Measurements from ENCODE around the gene PHYKPL.

PHYKPL gene

DNA sequence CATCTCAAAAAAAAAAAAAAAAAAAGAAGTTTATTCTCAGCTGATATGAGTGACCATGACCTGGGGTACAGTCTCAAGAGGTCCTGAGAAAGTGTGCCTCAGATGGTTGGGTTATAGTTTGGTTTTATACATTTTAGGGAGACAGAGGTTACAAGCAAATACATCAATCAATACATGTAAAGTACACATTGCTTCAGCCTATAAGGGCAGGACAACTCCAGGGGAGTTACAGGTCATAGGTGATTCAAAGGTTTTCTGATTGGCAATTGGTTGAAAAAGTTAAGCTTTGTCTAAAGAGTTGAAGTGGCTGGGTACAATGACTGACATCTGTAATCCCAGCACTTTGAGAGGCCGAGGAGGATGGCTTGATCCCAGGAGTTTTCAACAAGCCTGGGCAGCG, 43.2 kb downstream of the PHYKPL start:
- no peak for DNase-seq (ENCODE audit: low spot score)

DNA sequence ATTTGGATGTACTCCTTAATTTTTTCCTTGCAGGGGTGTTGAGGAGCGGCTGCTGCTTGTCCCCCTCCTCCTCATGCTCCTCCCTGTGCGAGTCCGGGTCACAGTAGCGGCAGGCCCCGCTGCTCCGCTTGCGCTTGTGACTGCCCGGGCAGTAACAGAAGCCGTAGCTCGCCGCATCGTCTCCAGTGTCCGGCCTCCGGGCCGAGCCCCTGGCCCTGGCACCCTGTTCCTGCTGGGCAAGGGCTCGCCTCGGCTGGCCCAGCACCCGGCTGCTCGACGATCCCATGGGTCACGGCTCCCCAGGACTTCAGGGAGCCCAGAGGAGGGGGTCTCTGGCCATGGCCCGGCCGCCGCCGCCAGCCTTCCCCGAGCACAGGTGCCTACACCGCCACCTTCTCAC, 45.6 kb downstream of the PHYKPL start, which contains the start of gene GMCL2:
Gene GMCL2, minus strand, starts transcription at position 358 of the 400 bp plus-strand sequence. Its CDS starts 72 bp downstream, at position 286.
- DNase-seq (ENCODE audit: low spot score): no peak

DNA sequence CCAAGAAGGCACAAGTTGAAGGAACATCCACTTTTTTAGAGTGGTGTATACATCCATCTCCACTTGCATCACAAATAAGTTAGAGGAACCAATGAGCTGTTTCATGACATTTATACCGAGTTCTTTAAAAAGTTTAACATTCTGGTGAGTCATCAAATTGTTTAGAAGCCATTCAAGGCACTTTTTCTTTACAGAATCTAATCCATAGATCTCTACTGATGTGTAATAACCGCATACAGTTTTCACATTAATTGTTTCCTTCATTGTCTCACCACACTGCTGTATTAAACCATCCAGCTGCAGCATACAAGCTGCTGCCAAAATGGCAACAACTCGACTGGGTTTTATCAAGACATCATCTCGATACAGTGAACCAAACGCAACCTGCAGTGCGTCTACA, 46.2 kb downstream of the PHYKPL start:
- no peak for DNase-seq (ENCODE audit: low spot score)

DNA sequence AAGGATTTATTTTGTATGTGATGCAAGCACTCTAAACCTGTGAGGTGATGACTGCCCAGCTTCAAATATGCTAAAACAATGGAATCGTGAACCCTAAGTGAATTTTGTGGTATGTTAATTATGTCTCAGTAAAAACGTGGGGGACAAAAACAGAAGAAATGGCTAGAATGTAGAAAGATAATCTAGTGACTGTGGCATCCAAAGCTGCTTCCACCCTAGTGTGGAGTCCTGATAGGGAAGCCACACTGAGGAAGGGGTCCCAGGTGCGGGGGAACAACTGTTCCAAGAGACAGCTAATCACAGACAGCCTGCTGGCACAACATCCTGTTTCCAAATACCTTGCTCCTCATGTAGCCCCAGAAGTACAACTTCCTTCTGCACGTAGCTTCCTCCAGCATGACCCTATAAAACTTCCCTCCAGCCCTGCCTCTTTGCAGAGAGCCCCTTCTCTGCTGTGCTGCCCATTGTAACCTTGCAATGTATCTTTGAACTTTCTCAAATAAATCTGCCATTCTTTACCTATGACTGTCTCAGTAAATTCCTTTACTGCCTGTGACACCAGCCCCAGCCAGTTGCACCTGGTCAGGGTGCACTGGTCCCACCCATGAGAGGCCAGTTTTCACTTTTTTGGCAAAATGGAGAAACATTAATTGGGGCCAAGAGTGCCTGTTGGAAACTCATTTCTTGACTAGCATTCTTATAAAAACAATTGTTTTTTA, 50.3 kb downstream of the PHYKPL start:
- no peak for DNase-seq (ENCODE audit: low spot score)

DNA sequence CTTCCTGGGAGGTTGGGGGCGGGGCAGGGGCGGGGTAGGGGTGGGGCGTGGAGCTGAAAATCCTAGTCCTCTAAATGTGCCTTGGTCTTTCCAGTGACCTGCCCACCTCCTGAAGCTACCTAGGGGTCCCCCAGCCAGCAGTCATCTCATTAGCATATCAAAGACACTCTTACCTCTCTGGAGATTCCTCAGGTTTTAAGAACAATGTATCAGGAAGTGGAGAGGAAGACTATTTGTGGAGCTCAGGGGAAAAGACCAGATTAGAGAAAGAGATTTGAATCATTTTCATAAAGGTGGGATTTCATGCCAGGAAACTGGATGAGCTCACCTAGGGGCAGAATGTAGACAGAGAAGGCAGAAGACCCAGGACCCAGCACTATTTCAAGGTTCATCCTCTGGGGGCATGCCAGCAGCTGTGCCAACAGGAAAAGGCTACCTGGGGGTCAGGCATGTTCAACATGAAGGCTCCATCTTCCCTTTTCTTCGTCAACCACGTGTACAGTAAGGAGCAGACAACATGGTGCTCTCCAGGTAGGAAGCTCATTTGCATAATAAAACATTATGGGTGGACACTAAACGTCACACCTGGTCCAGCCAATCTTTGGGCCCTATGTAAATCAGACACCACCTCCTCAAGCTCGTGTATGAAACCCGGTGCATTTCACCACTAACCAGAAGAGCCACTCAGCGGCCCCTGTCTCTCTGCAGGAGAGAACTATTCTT, 52.3 kb downstream of the PHYKPL start:
- DNase-seq (ENCODE audit: low spot score): no peak

DNA sequence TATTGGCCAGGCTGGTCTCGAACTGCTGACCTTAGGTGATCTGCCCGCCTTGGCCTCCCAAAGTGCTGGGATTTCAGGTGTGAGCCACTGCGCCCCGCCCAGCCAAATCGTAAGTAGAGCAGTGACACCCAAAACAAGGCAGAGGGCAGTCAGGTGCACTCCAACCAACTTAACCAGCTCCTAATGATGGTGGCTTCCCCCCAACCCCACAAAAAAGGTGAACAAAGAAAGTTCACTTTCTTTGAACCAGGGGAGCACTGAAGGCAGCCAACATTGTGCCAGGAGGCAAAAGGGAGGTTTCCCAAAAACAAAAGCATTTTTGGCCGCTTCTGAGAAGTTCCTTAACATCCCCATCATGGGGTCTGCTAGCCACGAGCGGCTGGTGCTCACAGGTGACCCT, 55.0 kb downstream of the PHYKPL start:
- no peak for DNase-seq (ENCODE audit: low spot score)

DNA sequence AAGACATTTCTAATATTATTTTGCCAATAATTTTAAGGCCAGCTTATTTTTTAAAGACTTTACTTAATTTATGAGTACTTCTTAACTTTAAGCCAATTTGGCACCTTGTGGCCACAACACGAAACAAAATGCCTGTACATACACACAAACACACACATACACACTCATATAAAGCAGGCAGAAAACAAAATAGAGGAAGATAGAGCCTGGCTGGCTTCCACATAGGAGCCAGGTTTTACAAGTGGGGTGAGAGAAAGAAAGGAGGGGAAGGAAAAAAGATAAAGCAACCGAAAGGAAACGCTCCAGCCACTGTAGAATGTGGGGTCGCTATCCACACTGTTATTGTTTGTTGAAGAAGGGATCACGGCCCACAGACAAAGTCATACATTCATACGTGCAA, 55.8 kb downstream of the PHYKPL start:
- DNase-seq (ENCODE audit: low spot score): no peak

DNA sequence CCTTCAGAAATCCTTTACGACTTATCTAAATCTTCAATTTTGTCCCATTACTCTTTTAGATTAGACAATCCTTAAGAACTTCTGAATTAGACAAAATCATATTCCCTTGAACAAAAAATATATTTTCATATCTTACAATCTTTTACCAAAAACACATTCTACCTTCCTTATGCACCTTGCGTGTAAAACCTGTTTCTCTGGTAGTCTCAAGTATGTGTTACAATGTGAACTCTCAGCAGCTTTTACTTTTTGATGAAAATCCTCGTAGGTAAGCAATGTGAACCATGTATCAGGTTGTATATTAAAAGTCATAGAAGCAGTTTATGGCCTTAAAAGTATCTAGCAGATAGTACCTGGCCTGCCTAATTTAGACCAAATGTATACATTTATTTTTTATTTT, 58.1 kb downstream of the PHYKPL start:
- DNase-seq (ENCODE audit: low spot score): no peak

DNA sequence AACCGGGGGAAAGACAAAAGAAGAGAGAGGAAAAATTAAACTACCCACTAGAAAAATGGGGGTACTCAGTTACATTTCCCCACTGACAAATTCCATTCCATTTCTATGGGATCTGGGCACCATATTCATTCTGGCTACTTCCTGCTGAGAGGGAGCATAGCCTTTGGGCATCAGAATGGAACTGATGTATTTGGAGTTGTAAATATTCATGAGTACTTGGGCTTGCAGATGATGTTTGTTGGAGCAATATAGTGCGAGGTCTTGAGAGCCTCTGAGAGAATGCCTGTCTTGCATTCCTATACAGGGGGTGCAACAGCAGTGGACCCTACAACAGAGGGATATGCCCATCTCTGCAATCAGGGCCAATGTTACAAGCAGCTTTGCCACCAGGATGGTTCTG, 62.1 kb downstream of the PHYKPL start:
- DNase-seq (ENCODE audit: low spot score): no peak

DNA sequence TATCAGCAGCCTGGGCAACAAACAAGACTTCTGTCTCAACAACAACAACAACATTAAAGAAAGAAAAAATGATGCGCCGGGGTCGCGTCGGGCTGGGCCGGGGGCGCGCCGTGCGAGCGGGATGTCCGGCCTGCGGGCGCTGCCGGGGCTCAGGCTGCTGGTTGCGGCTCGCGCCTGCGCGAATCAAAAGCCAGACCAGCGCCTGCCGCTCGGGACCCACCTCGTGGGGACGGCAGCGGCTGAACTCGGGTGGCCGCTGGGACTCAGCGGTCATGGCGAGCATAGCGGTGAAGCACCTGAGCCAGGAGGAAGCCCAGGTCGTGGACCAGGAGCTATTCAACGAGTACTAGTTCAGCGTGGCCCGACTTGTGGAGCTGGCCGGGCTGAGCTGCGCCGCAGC, 67.0 kb downstream of the PHYKPL start:
- DNase-seq (ENCODE audit: low spot score): no peak

DNA sequence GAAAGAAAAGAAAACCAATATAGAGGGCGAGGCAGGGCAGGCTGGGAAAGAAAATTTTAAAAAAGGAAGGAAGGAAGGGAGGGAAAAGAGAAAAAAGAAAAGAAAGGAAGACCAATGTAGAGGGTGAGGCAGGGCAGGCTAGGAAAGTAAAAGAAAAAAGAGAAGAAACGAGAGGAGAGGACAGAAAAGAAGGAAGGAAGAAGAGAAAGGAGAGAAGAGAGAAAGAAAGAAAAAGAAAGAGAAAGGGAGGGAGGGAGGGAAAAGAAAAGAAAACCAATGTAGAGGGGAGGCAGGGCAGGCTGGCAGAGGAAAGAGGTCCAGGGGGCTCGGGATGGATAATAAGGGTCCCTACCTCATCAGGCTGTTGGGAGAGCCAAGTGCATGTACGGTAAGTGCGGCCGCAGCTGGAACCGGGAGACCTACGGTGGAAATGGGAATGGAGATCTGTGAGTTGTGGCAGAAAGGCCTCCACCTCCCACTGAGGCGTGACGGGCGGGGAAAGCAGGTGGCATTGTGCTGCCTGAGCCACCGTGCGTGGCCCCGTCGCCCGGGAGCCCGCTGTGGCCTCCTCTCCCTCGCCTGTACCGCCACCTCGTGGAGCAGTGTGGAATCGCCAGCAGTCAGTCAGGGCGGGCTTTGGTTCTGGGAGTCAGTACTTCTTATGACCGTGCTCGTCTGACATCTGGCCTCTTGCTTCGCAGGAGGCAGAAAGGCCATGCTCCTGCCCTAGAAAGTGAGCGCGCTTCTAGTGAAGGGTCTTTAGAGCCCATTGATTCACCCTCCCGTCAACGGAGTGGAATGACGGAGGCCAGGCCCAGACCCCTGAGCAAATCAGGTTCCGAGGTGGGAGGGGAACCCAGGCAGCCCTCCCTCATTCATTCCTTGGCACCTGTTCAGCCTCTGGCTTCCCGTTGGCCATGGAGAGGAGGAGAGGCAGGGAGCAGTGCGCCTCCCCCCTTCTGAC, 68.5 kb downstream of the PHYKPL start:
- peak; percentile 86 for DNase-seq (ENCODE audit: low spot score)

DNA sequence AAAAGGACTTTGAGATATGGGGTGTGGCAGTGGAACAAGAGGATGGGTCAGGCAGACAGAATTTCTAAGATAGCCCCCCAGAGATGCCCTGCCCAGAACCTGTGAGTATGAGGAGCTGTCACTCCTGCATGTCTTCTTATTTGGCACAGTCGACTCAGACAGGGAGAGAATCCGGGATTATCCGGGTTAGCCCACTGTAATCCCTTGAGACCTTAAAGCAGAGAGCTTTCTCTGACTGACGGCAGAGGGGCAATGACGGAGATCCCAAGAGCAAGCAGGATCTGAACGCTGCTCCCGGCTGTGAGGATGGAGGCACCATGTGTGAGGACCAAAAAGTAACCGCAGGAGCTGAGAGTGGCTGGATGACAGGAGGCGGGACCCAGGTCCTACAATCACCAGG, 70.1 kb downstream of the PHYKPL start:
- DNase-seq (ENCODE audit: low spot score): no peak

DNA sequence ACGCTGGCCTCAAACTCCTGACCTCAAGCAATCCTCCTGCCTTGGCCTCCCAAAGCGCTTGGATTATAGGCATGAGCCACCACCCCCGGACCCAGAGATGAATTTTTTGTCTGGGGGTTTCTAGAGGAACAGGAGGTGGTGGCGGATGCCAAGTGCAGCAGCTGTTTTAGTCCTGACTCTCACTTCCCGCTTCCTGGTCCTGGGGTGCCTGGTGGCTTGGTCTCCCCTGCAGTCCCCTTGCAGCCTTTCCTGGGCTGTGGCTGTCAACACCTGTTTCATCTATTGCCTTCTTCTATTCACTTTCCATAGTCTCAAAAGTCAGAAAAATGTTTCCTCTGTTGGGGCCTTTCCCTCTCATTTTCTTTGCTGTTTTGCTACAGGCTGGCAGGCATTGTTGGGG, 72.4 kb downstream of the PHYKPL start:
- DNase-seq (ENCODE audit: low spot score): no peak

All from hematopoietic multipotent progenitor cell treated with erythropoietin and hydrocortisone succinate and interleukin-3 and kit ligand, for 17 days (in vitro differentiated cells).